Fibroblast of lung (primary cell): ENCODE results near the gene KRT16. TPM values are rescaled to one million over a fixed set of nuclear protein-coding genes. Genes with fewer than 3 reads are reported as not detected.
"Not testable (repeated sequence)": the region's sequence is repeated elsewhere in the genome, so short reads cannot be mapped to it uniquely, and the experiment has no call there.

ENCODE experiments used
- DNase-seq, 2 donors: peaks; one replicate each; pipeline versions ENCODE4 v3.0.0 to v3.0.0-alpha.2; 2010; ENCODE audit warnings: low read depth in 2 of 2
- H2AFZ ChIP-seq: 2 replicates; pipeline ENCODE4 v1.5.1; 2012; ENCODE audit warnings: low read length, control low read depth, inconsistent platforms
- H3K27ac ChIP-seq: 2 replicates; pipeline ENCODE4 v1.5.1; 2011; ENCODE audit warnings: low read length, control low read depth; ENCODE audit not compliant: insufficient read depth
- H3K27me3 ChIP-seq: 2 replicates; pipeline ENCODE4 v1.5.1; 2011; ENCODE audit warnings: mild to moderate bottlenecking, low read length; ENCODE audit not compliant: control insufficient read depth, insufficient read depth
- H3K36me3 ChIP-seq: 2 replicates; pipeline ENCODE4 v1.5.1; 2011; ENCODE audit warnings: low read length; ENCODE audit not compliant: control insufficient read depth, insufficient read depth
- H3K4me1 ChIP-seq: 2 replicates; pipeline ENCODE4 v1.5.1; 2011; ENCODE audit warnings: low read length; ENCODE audit not compliant: control insufficient read depth, insufficient read depth; ENCODE audit errors: extremely low read depth
- H3K4me2 ChIP-seq: 2 replicates; pipeline ENCODE4 v1.5.1; 2011; ENCODE audit warnings: low read length, control low read depth; ENCODE audit not compliant: insufficient read depth; ENCODE audit errors: extremely low read depth
- H3K4me3 ChIP-seq, 4 experiments: fragments of 200-600 bp in 1 of 4; sonication (generic) in 1 of 4; replicated peaks in 1 of 4; 2 replicates each; pipeline ENCODE4 v1.5.1; 2011 to 2016; ENCODE audit warnings: low read length in 4 of 4, low read depth in 3 of 4, mild to moderate bottlenecking in 3 of 4, control low read depth in 2 of 4, inconsistent platforms in 1 of 4, mixed read lengths in 1 of 4; ENCODE audit not compliant: insufficient read depth in 1 of 4; ENCODE audit errors: control extremely low read depth in 1 of 4
- H3K79me2 ChIP-seq: 2 replicates; pipeline ENCODE4 v1.5.1; 2012; ENCODE audit warnings: mild to moderate bottlenecking, low read length, inconsistent platforms; ENCODE audit not compliant: control insufficient read depth, insufficient read depth
- H3K9ac ChIP-seq: 2 replicates; pipeline ENCODE4 v1.5.1; 2011; ENCODE audit warnings: mild to moderate bottlenecking, low read length, control low read depth; ENCODE audit not compliant: insufficient read depth
- H3K9me3 ChIP-seq: 2 replicates; pipeline ENCODE4 v1.5.1; 2012; ENCODE audit warnings: low read depth, low read length; ENCODE audit not compliant: control insufficient read depth, insufficient read depth
- H4K20me1 ChIP-seq: 2 replicates; pipeline ENCODE4 v1.5.1; 2011; ENCODE audit warnings: low read length; ENCODE audit not compliant: control insufficient read depth, insufficient read depth; ENCODE audit errors: extremely low read depth
- CTCF ChIP-seq, 2 donors: IDR thresholded peaks in 1 of 2; conservative IDR thresholded peaks in 1 of 2; 1 replicate in 1 of 2; 2 replicates in 1 of 2; pipeline ENCODE4 v1.5.1; 2011 to 2012; ENCODE audit warnings: low read length in 2 of 2, control low read depth in 1 of 2, inconsistent platforms in 1 of 2, low read depth in 1 of 2, mild to moderate bottlenecking in 1 of 2
- EZH2 ChIP-seq: IDR thresholded peaks from 2 replicates; pipeline ENCODE4 v1.5.1; 2012; ENCODE audit warnings: low read length, control low read depth, mild to moderate bottlenecking; ENCODE audit errors: missing control alignments
- polyA plus RNA-seq, 2 donors: library from polyadenylated mRNA; depleted of rRNA in 1 of 2; stranded (reverse) in 1 of 2; unstranded in 1 of 2; fragments of >200 nt; gene quantifications; 2 replicates each; pipeline ENCODE4 v1.2.1, GENCODE V29; 2011 to 2012; ENCODE audit warnings: missing spikeins in 1 of 2
- total RNA-seq: library from RNA; depleted of rRNA; stranded (reverse); fragments of >200 nt; gene quantifications from 2 replicates; pipeline ENCODE4 v1.2.1, GENCODE V29; 2014

The KRT16 gene
- total and polyA plus RNA-seq, 2 donors (not counting 1 experiment from before 2014, with no cell fraction given), result 0.09 TPM; not detected in 1

- H3K4me2 ChIP-seq, result no peak overlapping the region
- H3K4me1 ChIP-seq, result no peaks in the 10 kb centered on the region
- no peaks in the 10 kb centered on the region for H3K36me3 ChIP-seq
- no peak overlapping the region for H3K9ac ChIP-seq
- no peak overlapping the region for H3K4me3 ChIP-seq
- TF ChIP-seq CTCF (conservative IDR thresholded peaks at IDR 0.05 in 1 of 2, IDR thresholded peaks at IDR 0.05 in 1 of 2; ENCODE audit: low read depth in 1 of 2, low read length in 2 of 2) (no peak), EZH2 (no peak)
- H3K79me2 ChIP-seq, result no peaks in the 10 kb centered on the region
- H3K27ac ChIP-seq, result no peak overlapping the region
- H3K9me3 ChIP-seq, result no peaks in the 10 kb centered on the region
- DNase-seq, result no peak
- no peaks in the 10 kb centered on the region for H4K20me1 ChIP-seq
- H3K27me3 ChIP-seq, result no peaks in the 10 kb centered on the region
- no peak overlapping the region for H2AFZ ChIP-seq
Observed at GRCh38 chr17:41585301-41586056, 27.1 kb downstream of the KRT16 start.

- not testable (repeated sequence) for H3K9ac ChIP-seq, H3K9me3 ChIP-seq, H3K79me2 ChIP-seq, H3K36me3 ChIP-seq, DNase-seq, H2AFZ ChIP-seq, H3K27me3 ChIP-seq, H3K27ac ChIP-seq, H3K4me2 ChIP-seq, H3K4me3 ChIP-seq, H3K4me1 ChIP-seq, H4K20me1 ChIP-seq
Observed at GRCh38 chr17:41584331-41584927, 28.1 kb downstream of the KRT16 start.

GRCh38 chr17:41583137-41584127, 29.1 kb downstream of the KRT16 start:
- H3K9ac ChIP-seq, result no peak overlapping the region

GRCh38 chr17:41582061-41582968, 30.3 kb downstream of the KRT16 start:
- not testable (repeated sequence) for H3K4me2 ChIP-seq, H3K79me2 ChIP-seq, H3K9ac ChIP-seq, H3K4me3 ChIP-seq, H3K9me3 ChIP-seq, H4K20me1 ChIP-seq, H2AFZ ChIP-seq, H3K36me3 ChIP-seq, H3K27me3 ChIP-seq, H3K27ac ChIP-seq, H3K4me1 ChIP-seq, DNase-seq

More at GRCh38 chr17:41583137-41584127, 29.1 kb downstream of the KRT16 start:
- no peaks in the 10 kb centered on the region for H3K4me1 ChIP-seq
- no peak overlapping the region for H2AFZ ChIP-seq
- H3K79me2 ChIP-seq, result no peaks in the 10 kb centered on the region
- TF ChIP-seq CTCF (conservative IDR thresholded peaks at IDR 0.05 in 1 of 2, IDR thresholded peaks at IDR 0.05 in 1 of 2; ENCODE audit: low read depth in 1 of 2, low read length in 2 of 2) (no peak), EZH2 (no peak)
- H3K4me3 ChIP-seq, result no peak overlapping the region
- H3K9me3 ChIP-seq, result no peaks in the 10 kb centered on the region
- no peak for DNase-seq
- H3K4me2 ChIP-seq, result no peak overlapping the region
- H3K36me3 ChIP-seq, result no peaks in the 10 kb centered on the region
- H3K27me3 ChIP-seq, result no peaks in the 10 kb centered on the region
- no peak overlapping the region for H3K27ac ChIP-seq
- H4K20me1 ChIP-seq, result no peaks in the 10 kb centered on the region
